ENCODE measurements around the gene CSRP2.
A peak's percentile ranks its signal among the peaks of the same experiment; 100 is the strongest.

Gene CSRP2

GRCh38 chr12:76859611-76860010 lies 19.2 kb downstream of the CSRP2 start:
- DNase-seq, result peak; percentile 4

- no peak for DNase-seq
These were observed 22.7 kb downstream of the CSRP2 start for GRCh38 chr12:76856018-76856644.

GRCh38 chr12:76855271-76855670 lies 23.5 kb downstream of the CSRP2 start:
- DNase-seq, result no peak

GRCh38 chr12:76852106-76852505 lies 26.7 kb downstream of the CSRP2 start:
- no peak for DNase-seq

DNA sequence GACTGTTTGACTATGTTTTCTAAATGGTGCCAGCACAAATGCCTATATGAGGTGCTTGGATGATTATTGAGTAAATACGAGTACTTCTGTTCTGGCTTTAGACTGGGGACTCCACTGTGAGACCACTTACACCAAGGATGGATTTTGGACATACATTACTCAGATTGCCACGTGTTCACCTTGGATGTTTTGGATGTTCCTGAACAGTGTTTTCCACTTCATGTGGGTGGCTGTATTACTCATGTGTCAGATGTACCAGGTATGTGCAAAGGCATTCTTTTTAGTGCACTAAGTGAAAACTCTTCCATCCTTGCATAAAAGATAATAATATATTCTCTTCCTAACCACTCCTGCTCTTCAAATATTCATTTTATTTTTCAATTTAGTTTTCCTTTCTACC lies 30.7 kb downstream of the CSRP2 start:
- DNase-seq, result no peak

DNA sequence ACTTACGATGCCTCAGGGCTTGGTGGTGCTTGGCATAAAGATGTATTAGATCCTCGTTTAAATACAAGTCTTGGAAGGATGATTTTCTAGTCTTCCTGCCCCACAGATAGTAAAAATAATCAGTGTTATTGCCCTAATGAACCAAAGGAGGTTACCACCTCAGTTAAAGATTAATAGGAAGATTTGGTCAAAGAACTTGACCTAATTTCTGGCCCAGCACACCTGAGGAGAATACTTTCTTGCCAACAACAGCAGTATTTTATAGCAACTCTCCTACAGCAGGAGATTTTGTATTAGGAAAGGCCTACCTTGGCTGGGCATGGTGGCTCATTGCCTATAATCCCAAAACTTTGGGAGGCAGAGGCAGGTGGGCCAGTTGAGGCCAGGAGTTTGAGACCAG lies 31.6 kb downstream of the CSRP2 start:
- DNase-seq, result no peak

- DNase-seq, result no peak
These were observed 42.2 kb downstream of the CSRP2 start for GRCh38 chr12:76836633-76837032.

GRCh38 chr12:76830436-76830835 lies 48.4 kb downstream of the CSRP2 start:
- no peak for DNase-seq

DNA sequence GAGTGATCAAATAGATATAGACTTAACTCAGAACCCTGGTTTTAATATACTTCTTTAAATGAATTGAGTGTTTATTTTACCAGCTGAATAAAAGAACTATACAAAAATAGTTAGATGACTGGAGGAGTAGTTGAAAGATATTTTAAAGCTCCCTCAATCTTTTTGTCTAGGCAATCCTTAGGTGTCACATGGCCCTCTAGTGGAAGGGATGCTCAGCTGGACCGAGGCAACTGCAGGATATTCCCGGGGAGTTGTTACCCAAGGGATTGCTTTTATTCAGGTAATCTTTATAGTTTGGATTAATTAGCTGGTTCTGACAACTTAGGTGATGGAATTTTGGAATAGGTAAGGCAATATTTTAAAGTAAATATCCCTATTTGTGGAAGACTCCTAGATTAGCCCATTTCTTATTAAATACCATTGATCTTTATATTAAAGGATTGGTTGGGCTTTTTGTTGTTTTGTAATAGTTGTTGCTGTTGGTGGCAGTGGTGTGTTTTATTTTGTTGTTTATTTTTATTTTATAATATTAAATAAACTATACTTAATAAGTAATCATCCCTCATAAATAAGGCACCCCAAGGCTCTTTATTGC lies 57.8 kb downstream of the CSRP2 start:
- DNase-seq, result no peak

GRCh38 chr12:76813972-76814371 lies 64.8 kb downstream of the CSRP2 start:
- no peak for DNase-seq

DNA sequence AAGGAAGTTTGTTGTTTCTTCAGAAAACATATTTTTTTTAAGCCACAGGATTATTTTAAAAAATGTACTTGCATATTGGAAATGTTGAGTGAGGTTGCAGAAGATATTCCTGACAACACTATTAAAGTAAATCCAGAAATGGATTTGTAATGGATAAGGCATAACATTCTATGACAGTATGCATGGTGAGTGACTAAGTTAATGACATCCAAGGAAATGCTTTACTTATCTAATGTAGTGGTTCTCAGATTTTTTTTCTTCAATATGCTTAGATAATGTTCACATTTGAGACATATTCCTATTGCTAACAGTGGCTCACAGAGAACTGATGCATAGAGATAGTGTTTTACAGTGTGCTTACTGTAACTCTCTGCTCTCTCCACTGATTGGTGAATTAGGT lies 65.6 kb downstream of the CSRP2 start:
- DNase-seq, result no peak

- DNase-seq, result no peak
These were observed 66.8 kb downstream of the CSRP2 start for GRCh38 chr12:76811976-76812375.

DNA sequence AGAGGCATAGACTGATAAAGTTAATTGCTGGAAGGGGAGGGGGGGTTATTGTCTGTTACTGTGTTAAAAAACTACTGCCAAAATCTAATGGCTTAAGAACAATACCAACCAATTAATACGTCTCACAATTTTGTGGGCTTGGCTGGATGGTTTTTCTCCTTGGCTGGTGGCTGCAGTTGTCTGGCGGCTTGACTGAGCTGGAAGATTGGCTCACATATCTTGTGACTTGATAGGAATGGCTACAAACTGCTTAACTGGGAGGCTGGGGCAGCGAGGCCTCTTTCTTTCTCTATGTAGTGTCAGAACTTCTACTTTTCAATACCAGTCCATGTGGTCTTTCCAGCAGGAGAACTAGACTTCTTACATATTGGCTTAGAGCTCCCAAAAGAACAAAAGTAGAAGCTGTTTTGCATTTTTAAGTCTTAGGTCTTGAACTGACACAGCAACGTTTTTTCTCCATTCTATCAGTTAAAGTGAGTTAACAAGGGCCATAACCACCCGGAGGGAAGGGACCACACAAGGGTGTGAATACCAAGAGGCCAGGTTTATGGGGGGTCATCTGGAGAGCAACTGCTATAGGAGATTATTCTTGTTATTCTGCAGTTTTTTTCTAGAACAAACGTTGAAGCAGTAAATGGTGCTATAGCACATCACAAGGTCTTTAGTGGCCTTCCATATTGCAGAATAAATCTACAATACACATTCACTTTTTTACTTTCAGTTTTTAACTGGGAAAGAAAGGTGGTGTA lies 68.0 kb downstream of the CSRP2 start:
- no peak for DNase-seq
